Measurements from ENCODE around the gene TAS2R30.

DNA sequence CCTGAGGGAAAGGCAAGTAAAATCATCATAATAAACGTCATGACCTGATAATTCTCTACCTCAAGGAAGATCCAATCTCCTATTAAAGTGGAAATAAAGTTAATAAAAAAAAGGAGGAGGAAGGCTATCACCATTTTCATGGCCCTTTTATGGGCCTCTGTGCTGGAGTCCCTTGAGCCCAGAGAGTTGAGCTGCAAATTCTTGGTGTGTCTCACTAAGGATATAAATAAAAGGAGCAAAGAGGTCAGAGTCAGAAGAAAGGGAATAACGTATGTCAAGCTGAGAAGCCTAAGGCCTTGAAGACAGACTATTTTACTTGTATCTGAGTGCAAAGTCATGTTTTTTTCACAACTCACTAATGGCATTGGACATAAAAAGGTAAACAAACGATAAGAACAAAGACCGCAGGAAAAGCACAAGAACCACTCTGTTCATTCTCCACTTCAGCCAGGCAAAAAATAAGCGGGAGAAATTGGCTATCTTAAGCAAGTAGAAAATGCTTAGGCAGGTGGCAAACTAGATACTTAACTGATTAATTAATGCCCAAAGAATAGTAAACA lies 24.5 kb upstream of the TAS2R30 start:
- TF ChIP-seq, protein P1, sequence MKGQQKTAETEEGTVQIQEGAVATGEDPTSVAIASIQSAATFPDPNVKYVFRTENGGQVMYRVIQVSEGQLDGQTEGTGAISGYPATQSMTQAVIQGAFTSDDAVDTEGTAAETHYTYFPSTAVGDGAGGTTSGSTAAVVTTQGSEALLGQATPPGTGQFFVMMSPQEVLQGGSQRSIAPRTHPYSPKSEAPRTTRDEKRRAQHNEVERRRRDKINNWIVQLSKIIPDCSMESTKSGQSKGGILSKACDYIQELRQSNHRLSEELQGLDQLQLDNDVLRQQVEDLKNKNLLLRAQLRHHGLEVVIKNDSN (CRISPR knock-in tag; IDR thresholded peaks at IDR 0.05), result no peak
- TF ChIP-seq, protein P2, sequence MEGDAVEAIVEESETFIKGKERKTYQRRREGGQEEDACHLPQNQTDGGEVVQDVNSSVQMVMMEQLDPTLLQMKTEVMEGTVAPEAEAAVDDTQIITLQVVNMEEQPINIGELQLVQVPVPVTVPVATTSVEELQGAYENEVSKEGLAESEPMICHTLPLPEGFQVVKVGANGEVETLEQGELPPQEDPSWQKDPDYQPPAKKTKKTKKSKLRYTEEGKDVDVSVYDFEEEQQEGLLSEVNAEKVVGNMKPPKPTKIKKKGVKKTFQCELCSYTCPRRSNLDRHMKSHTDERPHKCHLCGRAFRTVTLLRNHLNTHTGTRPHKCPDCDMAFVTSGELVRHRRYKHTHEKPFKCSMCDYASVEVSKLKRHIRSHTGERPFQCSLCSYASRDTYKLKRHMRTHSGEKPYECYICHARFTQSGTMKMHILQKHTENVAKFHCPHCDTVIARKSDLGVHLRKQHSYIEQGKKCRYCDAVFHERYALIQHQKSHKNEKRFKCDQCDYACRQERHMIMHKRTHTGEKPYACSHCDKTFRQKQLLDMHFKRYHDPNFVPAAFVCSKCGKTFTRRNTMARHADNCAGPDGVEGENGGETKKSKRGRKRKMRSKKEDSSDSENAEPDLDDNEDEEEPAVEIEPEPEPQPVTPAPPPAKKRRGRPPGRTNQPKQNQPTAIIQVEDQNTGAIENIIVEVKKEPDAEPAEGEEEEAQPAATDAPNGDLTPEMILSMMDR (IDR thresholded peaks at IDR 0.05), result no peak
- TF ChIP-seq, protein P3, sequence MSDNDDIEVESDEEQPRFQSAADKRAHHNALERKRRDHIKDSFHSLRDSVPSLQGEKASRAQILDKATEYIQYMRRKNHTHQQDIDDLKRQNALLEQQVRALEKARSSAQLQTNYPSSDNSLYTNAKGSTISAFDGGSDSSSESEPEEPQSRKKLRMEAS (CRISPR knock-in tag; IDR thresholded peaks at IDR 0.05), result no peak
- no peak for TF ChIP-seq ZNF416 (CRISPR knock-in tag; IDR thresholded peaks at IDR 0.05)
- TF ChIP-seq TEAD4 (CRISPR knock-in tag; IDR thresholded peaks at IDR 0.05), result no peak
- no peak for TF ChIP-seq TCF7 (CRISPR knock-in tag; IDR thresholded peaks at IDR 0.05; ENCODE audit: low read depth)
- TF ChIP-seq ELF4 (CRISPR knock-in tag; IDR thresholded peaks at IDR 0.05; ENCODE audit: low read depth), result no peak
- TF ChIP-seq, protein P4, sequence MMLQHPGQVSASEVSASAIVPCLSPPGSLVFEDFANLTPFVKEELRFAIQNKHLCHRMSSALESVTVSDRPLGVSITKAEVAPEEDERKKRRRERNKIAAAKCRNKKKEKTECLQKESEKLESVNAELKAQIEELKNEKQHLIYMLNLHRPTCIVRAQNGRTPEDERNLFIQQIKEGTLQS (CRISPR knock-in tag; conservative IDR thresholded peaks at IDR 0.05), result no peak
- TF ChIP-seq, protein P5, sequence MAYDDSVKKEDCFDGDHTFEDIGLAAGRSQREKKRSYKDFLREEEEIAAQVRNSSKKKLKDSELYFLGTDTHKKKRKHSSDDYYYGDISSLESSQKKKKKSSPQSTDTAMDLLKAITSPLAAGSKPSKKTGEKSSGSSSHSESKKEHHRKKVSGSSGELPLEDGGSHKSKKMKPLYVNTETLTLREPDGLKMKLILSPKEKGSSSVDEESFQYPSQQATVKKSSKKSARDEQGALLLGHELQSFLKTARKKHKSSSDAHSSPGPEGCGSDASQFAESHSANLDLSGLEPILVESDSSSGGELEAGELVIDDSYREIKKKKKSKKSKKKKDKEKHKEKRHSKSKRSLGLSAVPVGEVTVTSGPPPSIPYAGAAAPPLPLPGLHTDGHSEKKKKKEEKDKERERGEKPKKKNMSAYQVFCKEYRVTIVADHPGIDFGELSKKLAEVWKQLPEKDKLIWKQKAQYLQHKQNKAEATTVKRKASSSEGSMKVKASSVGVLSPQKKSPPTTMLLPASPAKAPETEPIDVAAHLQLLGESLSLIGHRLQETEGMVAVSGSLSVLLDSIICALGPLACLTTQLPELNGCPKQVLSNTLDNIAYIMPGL (CRISPR knock-in tag; IDR thresholded peaks at IDR 0.05), result no peak
- no peak for TF ChIP-seq ZNF138 (CRISPR knock-in tag; conservative IDR thresholded peaks at IDR 0.05)
